Adrenal gland (tissue), 12 donors: ENCODE measurements around the gene NR1I3. TPM values are rescaled to one million over a fixed set of nuclear protein-coding genes. Genes with fewer than 3 reads are reported as not detected.
A peak's percentile ranks its signal among the peaks of the same experiment; 100 is the strongest.

Source experiments
- DNase-seq, 7 donors: peaks; one replicate each; pipeline ENCODE4 v3.0.0-alpha.2; 2019 to 2020
- H3K27ac ChIP-seq, 5 donors: fragments of 200-600 bp; sonication (generic) in 4 of 5; 1 replicate in 3 of 5; 2 replicates in 2 of 5; pipeline versions ENCODE4 v1.5.1 to v1.8.0; 2016 to 2020; ENCODE audit warnings: mild to moderate bottlenecking in 1 of 5
- H3K27me3 ChIP-seq: fragments of 200-600 bp; 2 replicates; pipeline ENCODE4 v1.8.0; 2021
- H3K36me3 ChIP-seq, 2 donors: fragments of 200-600 bp; replicated peaks in 1 of 2; 1 replicate in 1 of 2; 2 replicates in 1 of 2; pipeline versions ENCODE4 v1.5.1 to v1.8.0; 2018 to 2022
- H3K4me1 ChIP-seq, 2 donors: fragments of 200-600 bp; replicated peaks in 1 of 2; 1 replicate in 1 of 2; 2 replicates in 1 of 2; pipeline versions ENCODE4 v1.5.1 to v1.8.0; 2018 to 2021
- H3K4me3 ChIP-seq, 4 donors: fragments of 200-600 bp; sonication (generic) in 3 of 4; one replicate each; pipeline ENCODE4 v1.5.1; 2016 to 2018
- H3K9me3 ChIP-seq, 3 donors: fragments of 200-600 bp; sonication (generic) in 1 of 3; replicated peaks in 1 of 3; 1 replicate in 2 of 3; 2 replicates in 1 of 3; pipeline versions ENCODE4 v1.5.1 to v1.8.0; 2016 to 2021
- CTCF ChIP-seq, 6 experiments: fragments of 450-650 bp in 4 of 6; fragments of 200-600 bp in 2 of 6; sonication (generic) in 1 of 6; IDR thresholded peaks; 1 replicate in 5 of 6; 2 replicates in 1 of 6; pipeline versions ENCODE4 v1.5.1 to v1.8.0; 2016 to 2021; ENCODE audit warnings: antibody characterized with exemption in 6 of 6, mild to moderate bottlenecking in 2 of 6, moderate library complexity in 1 of 6
- POLR2A ChIP-seq, 2 donors: fragments of 450-650 bp; IDR thresholded peaks; one replicate each; pipeline ENCODE4 v1.6.1; 2017; ENCODE audit warnings: antibody characterized with exemption in 2 of 2, mild to moderate bottlenecking in 2 of 2, moderate library complexity in 1 of 2
- WGBS, 4 donors: extraction: QIAGEN DNeasy Blood & Tissue Kit in 2 of 4; methylation state at CpG; one replicate each; pipeline versions ENCODE4 v1.1.5 to v1.1.7; 2013 to 2017; 5-methylcytosine and 5-hydroxymethylcytosine counted together
- intact Hi-C, 2 donors: fragments of 100-400 bp; cut with DNase I; formaldehyde crosslinking; loops; one replicate each; pipeline versions ENCODE4 v1.14.1 to v1.15.0; 2022 to 2023
- polyA plus RNA-seq, 3 donors: library from polyadenylated mRNA; stranded (reverse); fragments of 200-250 nt in 2 of 3; fragments of 350-450 nt in 1 of 3; fragmentation: Illumina TruSeq in 1 of 3; extraction: RNeasy Lipid Tissue Mini Kit (QIAGEN cat#74804) in 1 of 3; gene quantifications; one replicate each; pipeline ENCODE4 v1.2.3, GENCODE V29; 2013 to 2014
- total RNA-seq, 9 donors: library from RNA; depleted of rRNA in 4 of 9; stranded (reverse); fragments of >200 nt in 4 of 9; fragments of 120-200 nt in 1 of 9; fragmentation: NEBNext Ultra II Directional in 1 of 9; extraction: Animal tissue kit (Norgen Biotek cat#: 25700) in 1 of 9; gene quantifications; one replicate each; pipeline versions ENCODE4 v1.1.0 to v1.2.4, GENCODE V29; 2013 to 2023
- donor health status: healthy with polysubstance abuse.
- donor health status: Bipolar disorder and iron deficiency.
- donor health status: DM: yes; HTN: yes; CAD: no.
- donor health status: DM: no; HTN: no; CAD: no.
- donor health status: DM: no; HTN: no; CAD: no.
- donor health status: DM: yes; HTN: yes; CAD: no.

Gene NR1I3
- total and polyA plus RNA-seq, 12 donors: 0.16 to 0.50 TPM; not detected in 10

- no peak for DNase-seq
Observed at GRCh38 chr1:161223805-161224694, 14.0 kb downstream of the NR1I3 start.

GRCh38 chr1:161222175-161223019 is 15.6 kb downstream of the NR1I3 start:
- intact Hi-C loops: loop anchor here in 1 of 2 donors (10.0 kb wide), 2 partner anchors 72 to 152 kb away; no protein-coding TSS in a partner anchor
- WGBS, 4 donors: 67 to 78% (median 77%) methylated on average over 6 of the region's 6 CpGs
- no peak for DNase-seq

More at GRCh38 chr1:161223805-161224694, 14.0 kb downstream of the NR1I3 start:
- no peak for TF ChIP-seq POLR2A (IDR thresholded peaks at IDR 0.05)
- TF ChIP-seq CTCF (IDR thresholded peaks at IDR 0.05): no peak
- no peaks in the 10 kb centered on the region for H3K27me3 ChIP-seq
- 87 to 91% (median 90%) methylated on average over 7 of the region's 7 CpGs for WGBS, 4 donors
- peaks cover 0 to 9% of the 10 kb centered on the region in 2 donors for H3K36me3 ChIP-seq
- no peak overlapping the region for H3K27ac ChIP-seq
- H3K4me3 ChIP-seq: no peak overlapping the region
- peaks cover 5 to 23% of the 10 kb centered on the region in 2 donors for H3K4me1 ChIP-seq
- no peaks in the 10 kb centered on the region for H3K9me3 ChIP-seq
- intact Hi-C loops: loop anchor here in 1 of 2 donors (10.0 kb wide), 2 partner anchors 71 to 151 kb away; no protein-coding TSS in a partner anchor

GRCh38 chr1:161220002-161220401 is 18.0 kb downstream of the NR1I3 start:
- Histone ChIP-seq H3K36me3 (peaks cover 0 to under 1% of the 10 kb centered on the region in 2 donors), H3K4me1 (peaks cover 0 to 9% of the 10 kb centered on the region in 2 donors), H3K27me3 (no peaks in the 10 kb centered on the region), H3K4me3 (no peak overlapping the region), H3K9me3 (no peaks in the 10 kb centered on the region), H3K27ac (no peak overlapping the region)
- TF ChIP-seq POLR2A (IDR thresholded peaks at IDR 0.05) (no peak), CTCF (IDR thresholded peaks at IDR 0.05) (no peak)
- WGBS, 4 donors: 44 to 63% (median 55%) methylated on average over 5 of the region's 5 CpGs
- intact Hi-C loops: loop anchor here in 1 of 2 donors (10.0 kb wide), 2 partner anchors 75 to 155 kb away; no protein-coding TSS in a partner anchor
- DNase-seq: peak in 1 of 7 donors; percentile 4

More at GRCh38 chr1:161222175-161223019, 15.6 kb downstream of the NR1I3 start:
- H3K4me1 ChIP-seq: peaks cover 5 to 18% of the 10 kb centered on the region in 2 donors
- H3K36me3 ChIP-seq: no peaks in the 10 kb centered on the region
- H3K4me3 ChIP-seq: no peak overlapping the region
- H3K27me3 ChIP-seq: no peaks in the 10 kb centered on the region
- TF ChIP-seq POLR2A (IDR thresholded peaks at IDR 0.05) (no peak), CTCF (IDR thresholded peaks at IDR 0.05) (no peak)
- no peak overlapping the region for H3K27ac ChIP-seq
- no peaks in the 10 kb centered on the region for H3K9me3 ChIP-seq
